Activated naive CD4-positive, alpha-beta T cell (primary cell): ENCODE results near the gene ABCB1.

ENCODE experiments used
- DNase-seq, 4 experiments: peaks; one replicate each; lab custom pipeline; 2025; lab: John Stamatoyannopoulos, UW

Gene ABCB1

GRCh38 chr7:87513735-87514335 is 86.8 kb downstream of the ABCB1 start:
- no peak for DNase-seq

- DNase-seq, result no peak
Observed at GRCh38 chr7:87512906-87513305, 87.8 kb downstream of the ABCB1 start.

- no peak for DNase-seq
Observed at GRCh38 chr7:87511510-87511909, 89.2 kb downstream of the ABCB1 start.

- DNase-seq, result no peak
Observed at GRCh38 chr7:87510411-87510875, 90.2 kb downstream of the ABCB1 start.

GRCh38 chr7:87507446-87507845 is 93.2 kb downstream of the ABCB1 start:
- DNase-seq, result no peak

GRCh38 chr7:87506246-87507180 is 94.2 kb downstream of the ABCB1 start:
- no peak for DNase-seq

- no peak for DNase-seq
Observed at GRCh38 chr7:87505557-87506245, 95.0 kb downstream of the ABCB1 start.

- no peak for DNase-seq
Observed at GRCh38 chr7:87505122-87505521, 95.6 kb downstream of the ABCB1 start.

- no peak for DNase-seq
Observed at GRCh38 chr7:87499494-87499893, 101.2 kb downstream of the ABCB1 start.

GRCh38 chr7:87498893-87499292 is 101.8 kb downstream of the ABCB1 start:
- DNase-seq, result no peak

GRCh38 chr7:87497482-87497881 is 103.2 kb downstream of the ABCB1 start:
- DNase-seq, result no peak

GRCh38 chr7:87495366-87495765 is 105.3 kb downstream of the ABCB1 start:
- DNase-seq, result no peak

- no peak for DNase-seq
Observed at GRCh38 chr7:87494454-87494853, 106.2 kb downstream of the ABCB1 start.

GRCh38 chr7:87483131-87483530 is 117.6 kb downstream of the ABCB1 start:
- no peak for DNase-seq

GRCh38 chr7:87482115-87482514 is 118.6 kb downstream of the ABCB1 start:
- no peak for DNase-seq

GRCh38 chr7:87480386-87480785 is 120.3 kb downstream of the ABCB1 start:
- no peak for DNase-seq

GRCh38 chr7:87479951-87480350 is 120.7 kb downstream of the ABCB1 start:
- no peak for DNase-seq

GRCh38 chr7:87476179-87476557 is 124.5 kb downstream of the ABCB1 start:
- DNase-seq, result no peak

GRCh38 chr7:87475359-87476178 is 125.1 kb downstream of the ABCB1 start, which contains the start of gene ABCB4:
ABCB4 (minus strand) TSS chr7:87475680; CDS start chr7:87475465, 215 bp downstream.
- DNase-seq, result no peak

GRCh38 chr7:87474533-87475358 is 125.9 kb downstream of the ABCB1 start:
- DNase-seq, result no peak

GRCh38 chr7:87473986-87474385 is 126.7 kb downstream of the ABCB1 start:
- DNase-seq, result no peak
